ENCODE results near the gene CDH23.

CDH23 gene

DNA sequence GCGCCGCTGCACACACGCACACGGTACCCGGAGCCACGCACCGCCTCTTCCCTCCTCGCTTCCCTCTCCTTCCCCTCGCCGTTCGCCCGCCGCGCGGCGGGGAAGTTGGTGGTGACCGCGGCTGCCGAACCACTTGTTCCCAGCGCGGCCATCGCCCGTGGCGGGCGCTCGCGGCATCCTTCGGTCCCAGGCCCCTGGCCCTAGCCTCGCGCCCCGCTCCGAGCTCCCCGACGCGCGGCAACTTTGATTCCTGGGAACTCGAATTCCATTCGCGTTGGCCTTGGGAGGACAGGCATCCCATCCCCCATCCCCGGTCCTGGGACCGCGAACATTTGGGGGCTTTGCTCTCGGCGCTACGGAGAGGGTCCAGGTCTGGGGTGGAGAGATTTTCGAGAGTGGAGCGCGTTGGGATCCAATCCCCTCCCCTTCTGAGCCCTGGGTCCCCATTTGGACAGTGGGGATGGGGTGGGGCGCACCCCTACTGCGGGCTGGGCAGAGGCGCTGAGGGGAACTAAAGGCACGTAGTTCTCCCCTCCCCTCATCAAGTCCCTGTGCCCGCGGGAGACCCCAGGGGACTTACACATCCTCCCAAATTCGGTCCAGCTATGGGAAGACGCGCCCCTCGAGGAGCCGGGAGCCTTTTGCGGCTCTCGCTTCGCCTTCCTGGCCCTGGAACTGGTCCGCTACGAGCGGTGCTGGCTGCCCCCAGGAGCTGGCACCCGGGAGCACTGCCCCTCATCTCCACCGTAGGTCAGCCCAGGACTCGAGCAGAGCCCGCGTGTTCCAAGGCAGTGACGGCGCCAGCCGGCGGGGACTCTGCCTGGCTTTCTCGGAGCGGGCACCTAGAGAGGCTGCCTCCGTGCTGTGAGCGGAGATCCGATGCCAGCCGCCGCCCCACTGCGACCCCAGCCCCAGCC, 834 bp downstream of the CDH23 start:
- Histone ChIP-seq H3K36me3 (ENCODE audit: control insufficient read depth in 2 of 2, insufficient read depth in 2 of 2, low read length in 2 of 2) (no peaks in the 10 kb centered on the region), H3K9ac (ENCODE audit: low read depth in 1 of 2, low read length in 2 of 2) (no peak overlapping the region), H3K27ac (ENCODE audit: low read depth in 2 of 2, low read length in 2 of 2) (no peak overlapping the region), H3K4me1 (ENCODE audit: control insufficient read depth in 2 of 2, insufficient read depth in 2 of 2, low read length in 2 of 2) (peaks cover 7 to 8% of the 10 kb centered on the region in 2 donors), H3K9me3 (ENCODE audit: control insufficient read depth in 2 of 2, low read length in 2 of 2) (no peaks in the 10 kb centered on the region), H3K27me3 (ENCODE audit: control insufficient read depth in 2 of 2, insufficient read depth in 2 of 2, low read length in 2 of 2) (peaks cover 38 to 51% of the 10 kb centered on the region in 2 donors), H3K4me3 (ENCODE audit: low read length in 2 of 2) (peak overlapping the region; percentile 30 to 41)

- no peak overlapping the region for H3K27ac ChIP-seq (ENCODE audit: low read depth in 2 of 2, low read length in 2 of 2)
- H3K9me3 ChIP-seq (ENCODE audit: control insufficient read depth in 2 of 2, low read length in 2 of 2): no peaks in the 10 kb centered on the region
- no peaks in the 10 kb centered on the region for H3K36me3 ChIP-seq (ENCODE audit: control insufficient read depth in 2 of 2, insufficient read depth in 2 of 2, low read length in 2 of 2)
- peaks cover 7 to 8% of the 10 kb centered on the region in 2 donors for H3K4me1 ChIP-seq (ENCODE audit: control insufficient read depth in 2 of 2, insufficient read depth in 2 of 2, low read length in 2 of 2)
- H3K9ac ChIP-seq (ENCODE audit: low read depth in 1 of 2, low read length in 2 of 2): no peak overlapping the region
- H3K4me3 ChIP-seq (ENCODE audit: low read length in 2 of 2): no peak overlapping the region
- peaks cover 38 to 46% of the 10 kb centered on the region in 2 donors for H3K27me3 ChIP-seq (ENCODE audit: control insufficient read depth in 2 of 2, insufficient read depth in 2 of 2, low read length in 2 of 2)
Measured at GRCh38 chr10:71398976-71399375, 2.3 kb downstream of the CDH23 start.

GRCh38 chr10:71399946-71400345, 3.2 kb downstream of the CDH23 start:
- Histone ChIP-seq H3K27ac (ENCODE audit: low read depth in 2 of 2, low read length in 2 of 2) (no peak overlapping the region), H3K4me1 (ENCODE audit: control insufficient read depth in 2 of 2, insufficient read depth in 2 of 2, low read length in 2 of 2) (peaks cover 7 to 8% of the 10 kb centered on the region in 2 donors), H3K9me3 (ENCODE audit: control insufficient read depth in 2 of 2, low read length in 2 of 2) (no peaks in the 10 kb centered on the region), H3K9ac (ENCODE audit: low read depth in 1 of 2, low read length in 2 of 2) (no peak overlapping the region), H3K27me3 (ENCODE audit: control insufficient read depth in 2 of 2, insufficient read depth in 2 of 2, low read length in 2 of 2) (peaks cover 38 to 44% of the 10 kb centered on the region in 2 donors), H3K4me3 (ENCODE audit: low read length in 2 of 2) (no peak overlapping the region), H3K36me3 (ENCODE audit: control insufficient read depth in 2 of 2, insufficient read depth in 2 of 2, low read length in 2 of 2) (no peaks in the 10 kb centered on the region)

DNA sequence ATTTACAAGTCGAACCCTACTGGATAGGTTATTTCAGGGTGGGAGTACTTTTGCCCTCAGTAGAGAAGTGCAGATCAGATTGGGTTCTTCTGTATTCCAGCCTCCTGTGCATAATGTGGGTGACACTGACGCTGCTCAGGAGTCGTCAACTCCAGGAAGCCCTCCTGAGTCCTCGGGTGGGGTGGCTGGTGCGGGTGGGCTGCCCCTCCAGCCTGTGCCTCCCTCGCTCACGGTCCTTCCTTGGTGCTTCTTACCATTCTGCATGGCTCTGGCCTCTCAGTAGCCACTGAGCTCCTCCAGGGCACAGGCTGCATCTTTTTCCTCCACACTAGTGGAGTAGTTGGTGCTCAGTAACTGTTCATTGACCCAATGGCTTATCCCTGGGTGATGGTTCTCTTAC, 4.3 kb downstream of the CDH23 start:
- Histone ChIP-seq H3K36me3 (ENCODE audit: control insufficient read depth in 2 of 2, insufficient read depth in 2 of 2, low read length in 2 of 2) (no peaks in the 10 kb centered on the region), H3K27ac (ENCODE audit: low read depth in 2 of 2, low read length in 2 of 2) (no peak overlapping the region), H3K9me3 (ENCODE audit: control insufficient read depth in 2 of 2, low read length in 2 of 2) (no peaks in the 10 kb centered on the region), H3K9ac (ENCODE audit: low read depth in 1 of 2, low read length in 2 of 2) (no peak overlapping the region), H3K27me3 (ENCODE audit: control insufficient read depth in 2 of 2, insufficient read depth in 2 of 2, low read length in 2 of 2) (peaks cover 36 to 38% of the 10 kb centered on the region in 2 donors), H3K4me1 (ENCODE audit: control insufficient read depth in 2 of 2, insufficient read depth in 2 of 2, low read length in 2 of 2) (peaks cover 7 to 8% of the 10 kb centered on the region in 2 donors), H3K4me3 (ENCODE audit: low read length in 2 of 2) (no peak overlapping the region)

GRCh38 chr10:71402005-71402404, 5.3 kb downstream of the CDH23 start:
- Histone ChIP-seq H3K9ac (ENCODE audit: low read depth in 1 of 2, low read length in 2 of 2) (no peak overlapping the region), H3K4me1 (ENCODE audit: control insufficient read depth in 2 of 2, insufficient read depth in 2 of 2, low read length in 2 of 2) (peaks cover 7 to 8% of the 10 kb centered on the region in 2 donors), H3K9me3 (ENCODE audit: control insufficient read depth in 2 of 2, low read length in 2 of 2) (no peaks in the 10 kb centered on the region), H3K4me3 (ENCODE audit: low read length in 2 of 2) (no peak overlapping the region), H3K27ac (ENCODE audit: low read depth in 2 of 2, low read length in 2 of 2) (no peak overlapping the region), H3K36me3 (ENCODE audit: control insufficient read depth in 2 of 2, insufficient read depth in 2 of 2, low read length in 2 of 2) (no peaks in the 10 kb centered on the region), H3K27me3 (ENCODE audit: control insufficient read depth in 2 of 2, insufficient read depth in 2 of 2, low read length in 2 of 2) (peaks cover 35 to 37% of the 10 kb centered on the region in 2 donors)

- peaks cover 11 to 12% of the 10 kb centered on the region in 2 donors for H3K27me3 ChIP-seq (ENCODE audit: control insufficient read depth in 2 of 2, insufficient read depth in 2 of 2, low read length in 2 of 2)
- H3K9ac ChIP-seq (ENCODE audit: low read depth in 1 of 2, low read length in 2 of 2): no peak overlapping the region
- no peak overlapping the region for H3K4me3 ChIP-seq (ENCODE audit: low read length in 2 of 2)
- H3K9me3 ChIP-seq (ENCODE audit: control insufficient read depth in 2 of 2, low read length in 2 of 2): no peaks in the 10 kb centered on the region
- no peaks in the 10 kb centered on the region for H3K36me3 ChIP-seq (ENCODE audit: control insufficient read depth in 2 of 2, insufficient read depth in 2 of 2, low read length in 2 of 2)
- no peak overlapping the region for H3K27ac ChIP-seq (ENCODE audit: low read depth in 2 of 2, low read length in 2 of 2)
- no peaks in the 10 kb centered on the region for H3K4me1 ChIP-seq (ENCODE audit: control insufficient read depth in 2 of 2, insufficient read depth in 2 of 2, low read length in 2 of 2)
Measured at GRCh38 chr10:71404503-71405295, 8.0 kb downstream of the CDH23 start.

DNA sequence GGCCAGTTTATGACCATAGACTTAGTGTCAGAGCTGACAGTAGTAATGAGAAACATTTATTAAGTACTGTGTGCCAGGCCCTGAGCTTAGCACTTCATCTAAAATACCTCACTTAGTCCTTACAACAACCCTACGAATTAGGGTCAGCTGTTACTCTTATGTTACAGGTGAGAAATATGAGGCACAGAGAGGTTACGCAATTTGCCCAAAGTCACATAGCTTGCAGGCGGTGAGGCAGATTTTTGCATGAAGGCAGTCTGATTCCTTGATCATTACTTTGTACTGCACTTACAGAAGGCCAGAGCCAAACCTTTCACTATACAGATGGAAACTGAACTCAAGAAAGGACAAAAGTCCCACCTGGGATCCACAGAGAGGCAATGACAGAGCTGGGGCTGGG, 10.2 kb downstream of the CDH23 start:
- H3K36me3 ChIP-seq (ENCODE audit: control insufficient read depth in 2 of 2, insufficient read depth in 2 of 2, low read length in 2 of 2): no peaks in the 10 kb centered on the region
- H3K9me3 ChIP-seq (ENCODE audit: control insufficient read depth in 2 of 2, low read length in 2 of 2): no peaks in the 10 kb centered on the region
- H3K9ac ChIP-seq (ENCODE audit: low read depth in 1 of 2, low read length in 2 of 2): no peak overlapping the region
- no peaks in the 10 kb centered on the region for H3K4me1 ChIP-seq (ENCODE audit: control insufficient read depth in 2 of 2, insufficient read depth in 2 of 2, low read length in 2 of 2)
- no peak overlapping the region for H3K4me3 ChIP-seq (ENCODE audit: low read length in 2 of 2)
- H3K27ac ChIP-seq (ENCODE audit: low read depth in 2 of 2, low read length in 2 of 2): no peak overlapping the region
- H3K27me3 ChIP-seq (ENCODE audit: control insufficient read depth in 2 of 2, insufficient read depth in 2 of 2, low read length in 2 of 2): peaks cover 0 to 3% of the 10 kb centered on the region in 2 donors

DNA sequence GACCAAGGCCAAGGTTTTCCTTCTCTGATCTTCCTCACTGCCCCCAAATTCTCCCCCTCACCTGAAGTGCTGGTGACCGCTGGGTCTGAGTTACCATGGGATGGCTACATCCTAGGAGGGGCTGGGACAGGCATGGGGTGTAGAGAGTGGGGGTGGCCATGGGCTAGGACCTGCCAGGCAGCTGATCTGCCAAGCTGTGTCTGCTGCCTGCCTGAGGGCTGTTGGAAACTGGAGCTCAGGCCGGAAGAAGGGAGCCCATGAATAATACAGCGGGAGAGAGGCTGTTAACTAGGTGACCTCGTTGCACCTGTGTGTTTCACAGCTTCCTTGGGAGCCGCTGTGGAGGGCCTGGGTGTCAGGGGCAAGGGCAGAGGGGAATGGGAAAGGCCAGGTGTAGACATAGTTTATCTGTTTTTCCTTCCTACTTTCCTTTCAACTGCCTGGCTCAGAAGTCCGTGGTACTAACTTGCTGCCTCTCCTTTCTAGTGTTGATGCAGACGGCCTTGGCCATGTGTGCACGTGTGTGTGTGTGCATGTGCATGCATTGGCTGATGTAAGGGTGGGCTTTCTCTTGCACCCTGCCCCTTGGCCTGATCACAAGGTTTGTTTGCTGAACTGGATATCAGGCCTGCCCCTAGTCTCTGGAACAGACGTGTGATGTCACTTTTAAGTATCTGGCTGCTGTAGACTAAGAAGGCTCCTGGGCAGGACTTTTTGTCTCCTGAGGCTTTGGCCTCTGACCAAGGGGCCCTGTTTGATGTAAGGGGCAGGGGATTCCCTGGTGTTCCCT, 11.9 kb downstream of the CDH23 start:
- Histone ChIP-seq H3K9ac (ENCODE audit: low read depth in 1 of 2, low read length in 2 of 2) (no peak overlapping the region), H3K27ac (ENCODE audit: low read depth in 2 of 2, low read length in 2 of 2) (no peak overlapping the region), H3K4me1 (ENCODE audit: control insufficient read depth in 2 of 2, insufficient read depth in 2 of 2, low read length in 2 of 2) (no peaks in the 10 kb centered on the region), H3K4me3 (ENCODE audit: low read length in 2 of 2) (no peak overlapping the region), H3K36me3 (ENCODE audit: control insufficient read depth in 2 of 2, insufficient read depth in 2 of 2, low read length in 2 of 2) (no peaks in the 10 kb centered on the region), H3K9me3 (ENCODE audit: control insufficient read depth in 2 of 2, low read length in 2 of 2) (no peaks in the 10 kb centered on the region), H3K27me3 (ENCODE audit: control insufficient read depth in 2 of 2, insufficient read depth in 2 of 2, low read length in 2 of 2) (no peaks in the 10 kb centered on the region)

GRCh38 chr10:71409516-71410104, 12.9 kb downstream of the CDH23 start:
- H3K27ac ChIP-seq (ENCODE audit: low read depth in 2 of 2, low read length in 2 of 2): no peak overlapping the region
- no peaks in the 10 kb centered on the region for H3K27me3 ChIP-seq (ENCODE audit: control insufficient read depth in 2 of 2, insufficient read depth in 2 of 2, low read length in 2 of 2)
- H3K4me3 ChIP-seq (ENCODE audit: low read length in 2 of 2): no peak overlapping the region
- no peaks in the 10 kb centered on the region for H3K36me3 ChIP-seq (ENCODE audit: control insufficient read depth in 2 of 2, insufficient read depth in 2 of 2, low read length in 2 of 2)
- no peaks in the 10 kb centered on the region for H3K9me3 ChIP-seq (ENCODE audit: control insufficient read depth in 2 of 2, low read length in 2 of 2)
- no peaks in the 10 kb centered on the region for H3K4me1 ChIP-seq (ENCODE audit: control insufficient read depth in 2 of 2, insufficient read depth in 2 of 2, low read length in 2 of 2)
- H3K9ac ChIP-seq (ENCODE audit: low read depth in 1 of 2, low read length in 2 of 2): no peak overlapping the region
